ENCODE data around the gene IQSEC1. TPM values are rescaled to one million over a fixed set of nuclear protein-coding genes. Genes with fewer than 3 reads are reported as not detected.

Gene IQSEC1
- total and polyA plus RNA-seq, 2 donors (not counting 3 experiments of a cell fraction or from before 2014, with no cell fraction given), result 5.2 to 18.0 TPM

GRCh38 chr3:13104511-13104910, 31.3 kb upstream of the IQSEC1 start:
- intact Hi-C loops (cut with micrococcal nuclease), result no loop called here
- dilution Hi-C loops (cut with MboI; ENCODE audit: extremely low pct_ligation_motif_present, low sequenced_read_pairs), result no loop called here
- H3K9ac ChIP-seq (replicated peaks; ENCODE audit: extremely low read depth, insufficient read depth, low read length), result no peak overlapping the region
- H3K4me3 ChIP-seq (replicated peaks in 1 of 3; ENCODE audit: insufficient read depth in 1 of 3, low read depth in 1 of 3, low read length in 3 of 3), result no peak overlapping the region
- no peak overlapping the region for H3K27ac ChIP-seq (ENCODE audit: insufficient read depth, low read depth, low read length)
- no peaks in the 10 kb centered on the region for H4K20me1 ChIP-seq (replicated peaks; ENCODE audit: control insufficient read depth, extremely low read depth, insufficient read depth, low read length)
- POLR2A ChIA-PET, result no interaction called here
- no peaks in the 10 kb centered on the region for H3K79me2 ChIP-seq (ENCODE audit: control insufficient read depth, insufficient read depth, low read length)
- TF ChIP-seq JUN (IDR thresholded peaks at IDR 0.05; ENCODE audit: borderline replicate concordance, insufficient read depth, insufficient read length, low read depth), result no peak
- TF ChIP-seq EZH2 (IDR thresholded peaks at IDR 0.05; ENCODE audit: borderline replicate concordance, low read depth, low read length, severe bottlenecking), result no peak
- TF ChIP-seq FOS (IDR thresholded peaks at IDR 0.05; ENCODE audit: borderline replicate concordance, insufficient read depth, low read length), result no peak
- no peak for TF ChIP-seq CTCF (IDR thresholded peaks at IDR 0.05; ENCODE audit: extremely low read depth in 1 of 2, insufficient read depth in 1 of 2, low read depth in 1 of 2, low read length in 2 of 2)
- no peak for TF ChIP-seq MAX (IDR thresholded peaks at IDR 0.05; ENCODE audit: insufficient read depth, insufficient read length)
- no peak for TF ChIP-seq POLR2A (IDR thresholded peaks at IDR 0.05; ENCODE audit: low read depth, low read length)
- no peak for TF ChIP-seq MYC (IDR thresholded peaks at IDR 0.05; ENCODE audit: low read depth, low read length)
- TF ChIP-seq POLR2AphosphoS5 (IDR thresholded peaks at IDR 0.05; ENCODE audit: insufficient read depth, low read depth, low read length), result no peak
- TF ChIP-seq GATA2 (IDR thresholded peaks at IDR 0.05; ENCODE audit: insufficient read depth, insufficient read length, low read depth, low read length), result no peak
- BruUV-seq (replicated peaks), result no TSS peak
- no peaks in the 10 kb centered on the region for H3K27me3 ChIP-seq (ENCODE audit: control insufficient read depth in 2 of 2, insufficient read depth in 2 of 2, low read length in 2 of 2)
- no peaks in the 10 kb centered on the region for H3K4me1 ChIP-seq (ENCODE audit: control insufficient read depth, extremely low read depth, insufficient read depth, low read length)
- no peaks in the 10 kb centered on the region for H3K9me1 ChIP-seq (replicated peaks; ENCODE audit: control insufficient read depth, extremely low read depth, insufficient read depth, low read length)
- H3K36me3 ChIP-seq (ENCODE audit: control insufficient read depth in 2 of 2, extremely low read depth in 1 of 2, insufficient read depth in 2 of 2, low read length in 2 of 2), result no peaks in the 10 kb centered on the region
- no peak overlapping the region for H2AFZ ChIP-seq (ENCODE audit: low read depth, low read length)
- H3K4me2 ChIP-seq (ENCODE audit: insufficient read depth, low read length), result no peak overlapping the region
- CTCF ChIA-PET, result interaction anchor here (2.6 kb wide), 1 partner anchor 13 kb away, joined by 27 read pairs; no protein-coding TSS in a partner anchor
- FAIRE-seq, result no peak
- no peak for DNase-seq (ENCODE audit: low read depth, low spot score)
- no peaks in the 10 kb centered on the region for H3K9me3 ChIP-seq (replicated peaks; ENCODE audit: control insufficient read depth, insufficient read depth, low read length)
